Fibroblast of upper back skin (primary cell): ENCODE data around the gene PPP4R4.
A peak's percentile ranks its signal among the peaks of the same experiment; 100 is the strongest.
"Not testable (repeated sequence)": the region's sequence is repeated elsewhere in the genome, so short reads cannot be mapped to it uniquely, and the experiment has no call there.

Experiments
- DNase-seq: peaks from one replicate; pipeline ENCODE4 v3.0.0-alpha.2; 2013

Gene PPP4R4

GRCh38 chr14:94181835-94182234 is 7.7 kb downstream of the PPP4R4 start:
- DNase-seq: no peak

- no peak for DNase-seq
Observed at GRCh38 chr14:94192536-94192935, 18.4 kb downstream of the PPP4R4 start.

- no peak for DNase-seq
Observed at GRCh38 chr14:94193776-94194175, 19.7 kb downstream of the PPP4R4 start.

GRCh38 chr14:94196057-94196456 is 21.9 kb downstream of the PPP4R4 start:
- DNase-seq: no peak

GRCh38 chr14:94203473-94204210 is 29.5 kb downstream of the PPP4R4 start:
- no peak for DNase-seq

GRCh38 chr14:94213021-94213420 is 38.9 kb downstream of the PPP4R4 start:
- DNase-seq: peak; percentile 58

- DNase-seq: no peak
Observed at GRCh38 chr14:94213741-94214140, 39.6 kb downstream of the PPP4R4 start.

- DNase-seq: no peak
Observed at GRCh38 chr14:94217116-94217515, 43.0 kb downstream of the PPP4R4 start.

GRCh38 chr14:94218198-94218886 is 44.2 kb downstream of the PPP4R4 start:
- not testable (repeated sequence) for DNase-seq

- no peak for DNase-seq
Observed at GRCh38 chr14:94224040-94224439, 49.9 kb downstream of the PPP4R4 start.

- DNase-seq: no peak
Observed at GRCh38 chr14:94225460-94226378, 51.6 kb downstream of the PPP4R4 start.

GRCh38 chr14:94227029-94227428 is 52.9 kb downstream of the PPP4R4 start:
- DNase-seq: peak; percentile 73

GRCh38 chr14:94237046-94237445 is 62.9 kb downstream of the PPP4R4 start:
- DNase-seq: no peak

GRCh38 chr14:94237983-94238382 is 63.9 kb downstream of the PPP4R4 start:
- no peak for DNase-seq

GRCh38 chr14:94239406-94239805 is 65.3 kb downstream of the PPP4R4 start:
- DNase-seq: no peak

- peak; percentile 1 for DNase-seq
Observed at GRCh38 chr14:94244182-94244581, 70.1 kb downstream of the PPP4R4 start.

GRCh38 chr14:94264195-94264594 is 90.1 kb downstream of the PPP4R4 start:
- DNase-seq: not testable (repeated sequence)

- no peak for DNase-seq
Observed at GRCh38 chr14:94267352-94267751, 93.2 kb downstream of the PPP4R4 start.

- not testable (repeated sequence) for DNase-seq
Observed at GRCh38 chr14:94268582-94268981, 94.5 kb downstream of the PPP4R4 start.

- no peak for DNase-seq
Observed at GRCh38 chr14:94269156-94269555, 95.0 kb downstream of the PPP4R4 start.

GRCh38 chr14:94276898-94277561 is 102.9 kb downstream of the PPP4R4 start:
- DNase-seq: not testable (repeated sequence)

- peak; percentile 63 for DNase-seq
Observed at GRCh38 chr14:94278731-94279130, 104.6 kb downstream of the PPP4R4 start.
